Testis (tissue), 3 donors: Measurements from ENCODE around the gene CCSER1. TPM values are rescaled to one million over a fixed set of nuclear protein-coding genes. Genes with fewer than 3 reads are reported as not detected.

ENCODE experiments used
- DNase-seq: peaks from one replicate; pipeline ENCODE4 v3.0.0-alpha.2; 2019
- H3K27ac ChIP-seq, 2 donors: fragments of 200-600 bp; sonication (generic); one replicate each; pipeline ENCODE4 v1.5.1; 2019
- H3K27me3 ChIP-seq: fragments of 200-600 bp; sonication (generic); one replicate; pipeline ENCODE4 v1.5.1; 2019
- H3K36me3 ChIP-seq: fragments of 200-600 bp; sonication (generic); one replicate; pipeline ENCODE4 v1.5.1; 2017; ENCODE audit warnings: low read depth; ENCODE audit errors: missing control alignments
- H3K4me1 ChIP-seq: fragments of 200-600 bp; sonication (generic); one replicate; pipeline ENCODE4 v1.5.1; 2019
- H3K4me3 ChIP-seq, 2 donors: fragments of 200-600 bp; sonication (generic); one replicate each; pipeline ENCODE4 v1.5.1; 2017 to 2019
- H3K9me3 ChIP-seq: fragments of 200-600 bp; sonication (generic); one replicate; pipeline ENCODE4 v1.5.1; 2017
- POLR2A ChIP-seq: fragments of 450-650 bp; IDR thresholded peaks from one replicate; pipeline ENCODE4 v1.6.1; 2017; ENCODE audit warnings: antibody characterized with exemption, mild to moderate bottlenecking, moderate library complexity
- WGBS, 2 donors: methylation state at CpG; one replicate each; pipeline ENCODE4 v1.1.5; 2018; 5-methylcytosine and 5-hydroxymethylcytosine counted together
- intact Hi-C: fragments of 100-400 bp; cut with DNase I; formaldehyde crosslinking; loops from one replicate; pipeline ENCODE4 v1.15.1; 2023; ENCODE audit warnings: low total_unique reads
- polyA plus RNA-seq: library from polyadenylated mRNA; stranded (reverse); fragments of 350-450 nt; fragmentation: Illumina TruSeq; extraction: RNeasy Lipid Tissue Mini Kit (QIAGEN cat#74804); gene quantifications from one replicate; pipeline ENCODE4 v1.2.3, GENCODE V29; 2014; ENCODE audit warnings: low read depth, low replicate concordance; ENCODE audit not compliant: insufficient read depth
- total RNA-seq, 2 donors: library from RNA; depleted of rRNA; stranded (reverse); fragments of >200 nt; gene quantifications; one replicate each; pipeline ENCODE4 v1.2.3, GENCODE V29; 2016
- TF ChIP-seq, protein P1 (sequence below), 3 experiments: fragments of 450-650 bp in 2 of 3; fragments of 200-600 bp in 1 of 3; sonication (generic) in 1 of 3; IDR thresholded peaks; one replicate each; pipeline ENCODE4 v1.5.1; 2016 to 2019; ENCODE audit warnings: antibody characterized with exemption in 3 of 3, mild to moderate bottlenecking in 2 of 3, moderate library complexity in 1 of 3

CCSER1 gene
- total and polyA plus RNA-seq, 3 donors from 2014 or later = 20.2 to 105 (median 82.8) TPM

DNA sequence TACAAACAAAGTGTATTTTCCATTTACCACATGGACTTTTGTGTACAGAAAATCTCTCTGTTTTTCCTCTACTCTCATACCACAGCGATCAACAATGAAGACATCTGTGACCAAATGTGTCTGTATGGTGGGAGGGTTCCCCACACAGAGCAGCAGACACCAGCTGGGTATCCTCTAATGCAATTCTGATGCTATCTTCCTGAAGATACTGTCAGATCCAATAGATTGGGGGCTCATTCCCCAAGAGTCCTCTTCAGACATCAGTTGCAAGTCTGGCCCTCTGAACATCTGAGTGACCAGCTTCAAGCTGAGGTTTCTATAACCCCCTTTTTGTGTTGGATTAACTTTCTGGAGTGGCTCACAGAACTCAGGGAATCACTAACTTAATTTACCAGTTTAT is 659.4 kb downstream of the CCSER1 start:
- DNase-seq = no peak
- no peaks in the 10 kb centered on the region for H3K9me3 ChIP-seq
- no peaks in the 10 kb centered on the region for H3K27me3 ChIP-seq
- no peaks in the 10 kb centered on the region for H3K4me1 ChIP-seq
- H3K36me3 ChIP-seq = no peaks in the 10 kb centered on the region
- no peak overlapping the region for H3K27ac ChIP-seq
- WGBS, 2 donors = 90 to 94% methylated on average over 1 of the region's 1 CpG
- no peak overlapping the region for H3K4me3 ChIP-seq
- TF ChIP-seq POLR2A = no peak
- TF ChIP-seq, protein P1, sequence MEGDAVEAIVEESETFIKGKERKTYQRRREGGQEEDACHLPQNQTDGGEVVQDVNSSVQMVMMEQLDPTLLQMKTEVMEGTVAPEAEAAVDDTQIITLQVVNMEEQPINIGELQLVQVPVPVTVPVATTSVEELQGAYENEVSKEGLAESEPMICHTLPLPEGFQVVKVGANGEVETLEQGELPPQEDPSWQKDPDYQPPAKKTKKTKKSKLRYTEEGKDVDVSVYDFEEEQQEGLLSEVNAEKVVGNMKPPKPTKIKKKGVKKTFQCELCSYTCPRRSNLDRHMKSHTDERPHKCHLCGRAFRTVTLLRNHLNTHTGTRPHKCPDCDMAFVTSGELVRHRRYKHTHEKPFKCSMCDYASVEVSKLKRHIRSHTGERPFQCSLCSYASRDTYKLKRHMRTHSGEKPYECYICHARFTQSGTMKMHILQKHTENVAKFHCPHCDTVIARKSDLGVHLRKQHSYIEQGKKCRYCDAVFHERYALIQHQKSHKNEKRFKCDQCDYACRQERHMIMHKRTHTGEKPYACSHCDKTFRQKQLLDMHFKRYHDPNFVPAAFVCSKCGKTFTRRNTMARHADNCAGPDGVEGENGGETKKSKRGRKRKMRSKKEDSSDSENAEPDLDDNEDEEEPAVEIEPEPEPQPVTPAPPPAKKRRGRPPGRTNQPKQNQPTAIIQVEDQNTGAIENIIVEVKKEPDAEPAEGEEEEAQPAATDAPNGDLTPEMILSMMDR (IDR thresholded peaks at IDR 0.05) = no peak
- intact Hi-C loops = no loop called here

- TF ChIP-seq, protein P1 (IDR thresholded peaks at IDR 0.05) = no peak
- no peak for TF ChIP-seq POLR2A
- Histone ChIP-seq H3K4me3 (no peak overlapping the region), H3K36me3 (no peaks in the 10 kb centered on the region), H3K9me3 (no peaks in the 10 kb centered on the region), H3K27ac (no peak overlapping the region), H3K4me1 (no peaks in the 10 kb centered on the region), H3K27me3 (no peaks in the 10 kb centered on the region)
- intact Hi-C loops = no loop called here
- WGBS, 2 donors = 86 to 88% methylated on average over 2 of the region's 2 CpGs
- no peak for DNase-seq
Measured at GRCh38 chr4:90792696-90793095, 665.5 kb downstream of the CCSER1 start.

DNA sequence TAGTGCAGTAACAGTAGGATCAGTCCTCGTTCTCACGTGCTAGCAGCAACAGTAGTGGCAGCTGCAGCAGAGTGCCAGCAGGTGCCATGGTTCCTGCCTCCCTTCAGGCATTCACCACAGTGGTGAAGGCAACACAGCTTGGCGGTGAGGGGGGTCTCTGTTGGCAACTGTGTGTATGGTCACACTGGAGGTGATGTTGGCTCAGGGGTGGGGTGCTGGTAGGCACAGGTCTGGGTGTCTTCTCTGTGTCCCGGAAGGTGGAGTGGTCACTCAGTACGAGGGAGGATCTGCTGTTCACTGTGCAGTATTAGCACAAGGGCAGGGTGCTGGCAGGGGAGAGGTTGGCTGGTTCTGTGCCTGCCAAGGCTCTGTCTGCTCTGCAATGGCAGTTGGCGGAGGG is 671.8 kb downstream of the CCSER1 start:
- no peaks in the 10 kb centered on the region for H3K27me3 ChIP-seq
- no peak overlapping the region for H3K27ac ChIP-seq
- intact Hi-C loops = no loop called here
- no peak for DNase-seq
- TF ChIP-seq, protein P1 (IDR thresholded peaks at IDR 0.05) = no peak
- TF ChIP-seq POLR2A = no peak
- WGBS, 2 donors = 87 to 92% methylated on average over 5 to 6 of the region's 6 CpGs
- no peak overlapping the region for H3K4me3 ChIP-seq
- H3K4me1 ChIP-seq = no peaks in the 10 kb centered on the region
- H3K36me3 ChIP-seq = no peaks in the 10 kb centered on the region
- H3K9me3 ChIP-seq = no peaks in the 10 kb centered on the region

DNA sequence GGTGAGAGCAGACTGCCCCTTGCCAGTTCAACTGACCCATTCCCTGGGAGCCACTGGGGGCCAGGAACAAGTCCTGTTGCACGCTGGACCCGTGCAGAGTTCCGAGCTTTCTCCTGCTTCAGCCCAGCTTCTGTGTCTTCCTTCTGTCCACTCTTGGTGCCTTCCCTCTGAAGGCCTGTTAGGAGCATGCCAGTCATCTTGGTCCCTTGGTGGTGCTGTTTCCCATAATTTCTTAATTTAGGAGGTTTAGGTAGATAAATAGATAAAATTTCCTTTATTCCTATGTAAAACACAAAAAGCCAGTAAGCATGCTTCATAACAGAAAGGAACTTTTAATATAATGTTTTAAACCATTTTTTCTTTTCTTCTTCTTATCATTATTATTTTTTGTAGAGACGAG is 672.7 kb downstream of the CCSER1 start:
- Histone ChIP-seq H3K36me3 (no peaks in the 10 kb centered on the region), H3K27ac (no peak overlapping the region), H3K4me3 (no peak overlapping the region), H3K4me1 (no peaks in the 10 kb centered on the region), H3K9me3 (no peaks in the 10 kb centered on the region), H3K27me3 (no peaks in the 10 kb centered on the region)
- TF ChIP-seq POLR2A = no peak
- TF ChIP-seq, protein P1 (IDR thresholded peaks at IDR 0.05) = no peak
- 89 to 97% methylated on average over 4 of the region's 4 CpGs for WGBS, 2 donors
- intact Hi-C loops = no loop called here
- DNase-seq = no peak

DNA sequence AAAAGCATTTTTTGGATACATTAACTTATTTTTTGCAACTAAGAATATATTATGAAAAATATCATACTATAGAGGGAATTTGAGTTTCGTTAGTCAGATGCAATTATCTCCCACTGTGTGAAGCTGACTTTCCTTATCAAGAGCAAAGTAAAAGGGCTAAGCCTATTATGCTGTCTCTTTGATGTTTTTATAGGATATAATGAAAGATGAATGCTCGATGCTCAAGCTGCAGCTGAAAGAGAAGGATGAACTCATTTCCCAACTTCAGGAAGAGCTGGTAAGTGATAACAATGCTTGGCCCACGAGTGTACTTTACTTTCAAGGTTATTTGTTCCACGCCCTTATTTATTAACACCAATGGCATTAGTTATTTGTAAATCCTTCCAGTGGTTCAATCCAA is 688.4 kb downstream of the CCSER1 start:
- TF ChIP-seq, protein P1 (IDR thresholded peaks at IDR 0.05) = no peak
- TF ChIP-seq POLR2A = no peak
- WGBS, 2 donors = 25 to 56% methylated on average over 4 of the region's 4 CpGs

More for the DNA sequence above, 688.4 kb downstream of the CCSER1 start:
- intact Hi-C loops = no loop called here
- H3K9me3 ChIP-seq = no peaks in the 10 kb centered on the region
- no peak overlapping the region for H3K4me3 ChIP-seq
- H3K36me3 ChIP-seq = no peaks in the 10 kb centered on the region
- H3K4me1 ChIP-seq = no peaks in the 10 kb centered on the region
- no peak for DNase-seq
- no peak overlapping the region for H3K27ac ChIP-seq
- no peaks in the 10 kb centered on the region for H3K27me3 ChIP-seq
